ENCODE measurements around the gene TRMT5.

Gene TRMT5

GRCh38 chr14:60980811-60981632 is at the start of gene TRMT5, which contains the start of gene SLC38A6:
TRMT5 (minus strand) TSS chr14:60981079; CDS start chr14:60980973, 106 bp downstream.
SLC38A6 (plus strand) TSS chr14:60981245; CDS start chr14:60981278, 33 bp downstream.
- FAIRE-seq, result peak; percentile 92
- DNase-seq (ENCODE audit: insufficient read length, low spot score), result peak; percentile 50

GRCh38 chr14:61026526-61026925 is 45.6 kb upstream of the TRMT5 start:
- no peak for FAIRE-seq
- no peak for DNase-seq (ENCODE audit: insufficient read length, low spot score)

DNA sequence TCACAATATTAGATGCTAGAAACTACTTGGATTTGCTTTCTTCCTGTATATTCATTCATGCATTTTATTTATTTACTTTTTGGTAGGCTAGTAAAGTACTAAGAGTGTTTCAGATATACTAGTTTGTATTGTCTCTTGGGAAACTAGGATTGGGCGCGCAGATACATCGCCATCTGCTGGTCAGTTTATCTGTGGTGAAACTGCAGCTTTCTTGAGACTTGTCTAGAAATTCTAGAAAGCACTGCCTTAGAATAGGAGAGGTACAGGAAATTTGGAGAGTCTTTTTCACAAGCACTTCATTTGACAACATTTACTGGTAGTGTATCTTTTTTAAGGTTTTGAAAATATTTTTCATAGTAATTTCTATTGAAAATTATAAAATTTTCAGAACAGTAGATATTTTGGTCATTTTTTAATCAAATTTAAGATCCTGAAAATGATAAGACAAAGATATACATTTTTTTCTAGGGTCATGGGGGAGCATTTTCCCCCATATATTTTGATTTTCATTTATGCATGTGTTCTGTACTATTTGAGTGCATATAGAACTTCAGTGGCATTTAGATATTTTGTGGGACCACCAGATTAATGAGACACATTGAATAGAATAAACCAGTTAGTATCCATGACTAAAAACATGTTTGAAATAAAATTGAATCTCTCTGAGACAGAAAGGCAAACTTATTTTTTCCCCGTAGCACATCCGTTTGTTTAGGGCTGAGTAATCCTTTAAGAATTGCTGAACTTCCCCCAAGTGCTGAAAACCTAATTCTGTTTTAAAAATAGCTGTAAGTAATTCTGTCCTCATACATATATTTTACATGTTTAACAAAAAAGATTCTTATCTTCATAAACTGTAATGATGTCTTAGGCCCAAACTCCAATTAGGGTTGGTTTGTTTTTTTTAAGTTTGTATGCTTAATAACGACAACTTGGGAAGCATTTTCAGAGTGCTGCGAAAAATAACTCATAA is 44.7 kb upstream of the TRMT5 start:
- DNase-seq (ENCODE audit: insufficient read length, low spot score), result peak; percentile 12
- FAIRE-seq, result peak; percentile 91

DNA sequence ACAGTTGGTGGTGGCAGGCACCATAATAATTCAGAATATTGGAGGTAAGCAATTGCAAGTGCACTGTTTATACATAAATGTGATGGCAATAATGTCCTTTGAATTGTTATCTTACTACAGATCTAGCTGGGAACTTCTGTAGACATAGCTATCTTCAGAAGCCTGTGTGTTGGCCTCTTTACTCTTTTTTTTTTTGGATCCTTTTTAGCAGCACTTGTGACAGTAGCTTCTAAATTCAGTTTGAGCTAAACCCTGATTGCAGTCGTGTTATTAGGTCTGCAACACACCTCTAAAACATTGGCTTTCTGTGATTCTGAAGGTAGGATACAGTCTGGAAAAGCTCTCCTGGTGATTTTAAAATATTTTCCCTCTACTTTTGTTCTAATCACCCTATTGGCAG is 38.7 kb upstream of the TRMT5 start:
- FAIRE-seq, result no peak

GRCh38 chr14:61003571-61003970 is 22.7 kb upstream of the TRMT5 start:
- DNase-seq (ENCODE audit: insufficient read length, low spot score) (no peak), FAIRE-seq (no peak)

More for the DNA sequence above, 38.7 kb upstream of the TRMT5 start:
- DNase-seq (ENCODE audit: insufficient read length, low spot score), result no peak

- no peak for FAIRE-seq
- DNase-seq (ENCODE audit: insufficient read length, low spot score), result no peak
Observed at GRCh38 chr14:60999536-60999935, 18.7 kb upstream of the TRMT5 start.

DNA sequence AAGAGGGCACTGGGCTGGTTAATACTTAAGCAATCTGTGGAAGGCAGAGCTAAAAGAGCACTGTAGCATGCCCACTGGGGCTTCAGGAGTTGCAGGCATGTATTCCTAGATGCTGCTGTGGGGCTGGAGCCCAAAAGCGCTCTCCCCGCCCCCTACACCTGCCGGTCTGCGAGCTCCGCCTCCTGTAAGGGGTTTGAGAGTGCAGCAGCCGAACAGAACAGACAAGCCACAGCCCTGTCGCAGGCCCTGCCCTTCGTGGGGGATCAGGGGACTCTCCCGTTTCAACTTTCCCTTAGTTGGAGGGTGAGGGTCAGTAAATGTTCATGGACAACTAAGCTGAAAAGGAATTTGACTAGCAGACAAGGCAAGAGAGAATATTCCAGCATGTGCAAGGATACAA is 17.7 kb upstream of the TRMT5 start:
- DNase-seq (ENCODE audit: insufficient read length, low spot score), result no peak
- no peak for FAIRE-seq

GRCh38 chr14:60989599-60989998 is 8.7 kb upstream of the TRMT5 start:
- FAIRE-seq (no peak), DNase-seq (ENCODE audit: insufficient read length, low spot score) (no peak)

- FAIRE-seq (no peak), DNase-seq (ENCODE audit: insufficient read length, low spot score) (no peak)
Observed at GRCh38 chr14:60986500-60986899, 5.6 kb upstream of the TRMT5 start.

GRCh38 chr14:60984196-60984595 is 3.3 kb upstream of the TRMT5 start:
- FAIRE-seq (no peak), DNase-seq (ENCODE audit: insufficient read length, low spot score) (no peak)

DNA sequence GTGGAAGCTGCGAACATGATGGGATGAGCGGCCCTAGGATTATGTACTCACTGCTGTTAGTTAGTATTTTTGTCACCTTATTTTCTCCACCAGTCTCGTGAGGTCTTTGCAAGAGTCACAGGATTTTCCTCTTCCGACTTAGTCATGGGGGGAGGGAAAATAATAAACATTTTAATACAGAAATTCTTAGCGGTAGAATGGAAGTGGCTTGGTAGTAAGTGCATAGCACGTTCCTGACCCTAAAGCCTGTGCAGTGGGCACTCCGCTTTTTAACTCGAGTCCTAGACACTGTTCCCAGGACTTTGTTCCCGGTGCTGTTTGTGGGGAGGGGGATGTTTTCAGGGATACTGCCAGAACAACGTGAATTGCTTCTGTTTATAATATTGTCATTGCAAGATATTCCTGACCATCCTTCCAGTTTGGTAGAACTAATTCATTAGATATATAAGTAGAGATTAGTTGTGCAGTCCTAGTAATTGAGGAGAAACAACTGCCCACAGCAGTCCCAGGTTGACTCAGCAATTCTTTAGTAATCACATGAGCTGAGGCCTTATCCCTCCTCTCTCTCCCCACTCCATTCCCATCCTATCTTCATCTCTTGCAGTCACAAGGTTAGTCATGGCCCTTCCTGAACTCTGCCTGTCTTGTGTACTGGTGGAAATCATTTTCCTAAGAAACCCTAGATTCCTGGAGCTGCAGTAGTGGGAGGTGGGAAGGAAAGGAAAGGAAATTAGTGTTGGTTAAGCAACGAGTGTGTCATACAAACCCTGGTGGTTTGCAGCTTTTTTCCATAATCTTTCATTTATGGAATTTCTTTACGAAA is 965 bp upstream of the TRMT5 start:
- DNase-seq (ENCODE audit: insufficient read length, low spot score), result no peak
- peak; percentile 63 for FAIRE-seq

GRCh38 chr14:60977847-60978246 is 3.0 kb downstream of the TRMT5 start:
- no peak for FAIRE-seq
- no peak for DNase-seq (ENCODE audit: insufficient read length, low spot score)

DNA sequence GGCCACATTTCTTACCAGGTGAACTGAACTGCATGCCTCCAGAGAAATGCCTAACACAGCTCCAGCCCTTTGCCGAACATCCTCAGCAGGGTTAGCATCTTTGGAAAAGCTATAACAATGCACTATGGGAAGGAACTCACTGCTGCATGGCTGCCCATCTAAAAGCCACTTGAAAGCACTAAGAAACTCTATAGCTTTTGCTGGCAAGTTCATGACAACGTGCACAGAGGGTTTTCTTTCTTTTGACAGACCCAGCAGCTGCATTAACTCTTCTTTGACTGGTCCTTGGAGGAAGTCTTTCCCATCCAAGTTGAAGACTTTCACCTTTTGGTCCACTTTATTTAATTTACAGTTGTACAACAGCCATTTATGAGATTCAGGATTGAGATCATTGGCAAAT is 5.3 kb downstream of the TRMT5 start:
- DNase-seq (ENCODE audit: insufficient read length, low spot score) (no peak), FAIRE-seq (no peak)

DNA sequence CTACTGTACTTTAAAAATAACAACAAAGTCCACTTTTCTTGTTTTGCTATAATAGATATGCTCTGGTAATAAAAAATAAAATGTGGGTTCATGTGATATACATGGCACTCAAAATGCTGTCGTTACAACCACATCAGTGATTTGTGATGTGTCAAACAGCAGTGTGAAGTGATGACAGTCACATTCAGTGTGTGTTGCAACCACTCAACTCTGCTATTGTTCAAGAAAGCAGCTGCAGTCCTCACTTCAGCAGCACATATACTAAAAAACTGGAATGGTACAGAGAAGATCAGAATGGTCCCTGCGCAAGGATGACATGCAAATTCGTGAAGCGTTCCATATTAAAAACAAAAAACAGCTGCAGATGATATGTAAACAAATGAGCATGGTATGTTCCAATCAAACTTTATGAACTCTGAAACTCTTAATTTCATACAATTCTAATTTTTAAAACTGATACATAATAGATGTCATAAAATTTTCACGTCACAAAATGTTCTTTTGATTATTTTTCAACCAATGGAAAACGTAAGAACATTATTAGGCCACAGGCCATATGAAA is 6.7 kb downstream of the TRMT5 start:
- DNase-seq (ENCODE audit: insufficient read length, low spot score), result no peak
- no peak for FAIRE-seq

GRCh38 chr14:60973070-60973469 is 7.8 kb downstream of the TRMT5 start:
- FAIRE-seq (no peak), DNase-seq (ENCODE audit: insufficient read length, low spot score) (no peak)

- DNase-seq (ENCODE audit: insufficient read length, low spot score) (no peak), FAIRE-seq (no peak)
Observed at GRCh38 chr14:60972295-60972694, 8.6 kb downstream of the TRMT5 start.

DNA sequence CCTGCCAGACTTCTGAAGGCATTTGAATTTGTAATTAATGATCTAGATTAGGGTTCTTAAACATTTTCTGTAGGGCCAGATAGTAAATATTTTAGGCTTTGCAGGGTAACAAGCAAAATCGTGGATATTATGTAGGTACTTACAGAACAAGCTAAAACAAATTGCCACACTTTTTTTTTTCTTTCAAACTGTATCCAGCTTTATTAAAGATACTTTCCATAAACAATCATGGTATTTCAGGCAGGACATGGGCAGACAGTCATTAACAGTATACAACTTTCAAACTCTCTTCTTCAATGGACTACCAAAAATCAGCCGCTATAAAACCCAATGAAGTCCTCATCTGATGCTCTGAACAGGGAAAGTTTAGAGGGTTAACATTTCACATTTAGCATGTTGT is 9.6 kb downstream of the TRMT5 start:
- DNase-seq (ENCODE audit: insufficient read length, low spot score), result no peak
- peak; percentile 47 for FAIRE-seq

DNA sequence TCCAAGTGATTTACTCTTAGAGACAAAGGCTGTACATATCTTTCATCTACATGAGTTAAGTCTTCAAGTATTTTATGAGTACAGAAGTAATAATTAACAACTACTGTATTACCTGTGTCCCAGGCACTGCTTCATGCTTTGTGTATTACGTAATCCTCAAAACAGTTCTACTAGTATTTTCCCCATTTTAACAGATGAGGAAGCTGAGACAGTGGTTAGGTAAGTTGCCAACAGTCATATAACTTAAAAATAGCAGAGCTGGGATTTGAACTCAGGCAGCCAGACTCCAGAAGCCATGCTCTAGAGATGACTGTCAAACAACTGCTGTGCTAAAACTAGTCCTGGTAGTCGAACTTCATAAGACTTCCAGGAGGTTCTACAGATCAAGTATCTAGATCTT is 10.7 kb downstream of the TRMT5 start:
- DNase-seq (ENCODE audit: insufficient read length, low spot score) (no peak), FAIRE-seq (no peak)

- FAIRE-seq, result no peak
- no peak for DNase-seq (ENCODE audit: insufficient read length, low spot score)
Observed at GRCh38 chr14:60968671-60969070, 12.2 kb downstream of the TRMT5 start.

GRCh38 chr14:60968099-60968498 is 12.8 kb downstream of the TRMT5 start:
- no peak for FAIRE-seq
- no peak for DNase-seq (ENCODE audit: insufficient read length, low spot score)
